Fibroblast of lung (primary cell): Measurements from ENCODE around the gene LMAN2.

Experiments used
- EZH2 ChIP-seq: IDR thresholded peaks from 2 replicates; pipeline ENCODE4 v1.5.1; 2012; ENCODE audit warnings: low read length, control low read depth, mild to moderate bottlenecking; ENCODE audit errors: missing control alignments
- TF ChIP-seq, protein P1 (sequence below), 2 donors: IDR thresholded peaks in 1 of 2; conservative IDR thresholded peaks in 1 of 2; 1 replicate in 1 of 2; 2 replicates in 1 of 2; pipeline ENCODE4 v1.5.1; 2011 to 2012; ENCODE audit warnings: low read length in 2 of 2, control low read depth in 1 of 2, inconsistent platforms in 1 of 2, low read depth in 1 of 2, mild to moderate bottlenecking in 1 of 2

DNA sequence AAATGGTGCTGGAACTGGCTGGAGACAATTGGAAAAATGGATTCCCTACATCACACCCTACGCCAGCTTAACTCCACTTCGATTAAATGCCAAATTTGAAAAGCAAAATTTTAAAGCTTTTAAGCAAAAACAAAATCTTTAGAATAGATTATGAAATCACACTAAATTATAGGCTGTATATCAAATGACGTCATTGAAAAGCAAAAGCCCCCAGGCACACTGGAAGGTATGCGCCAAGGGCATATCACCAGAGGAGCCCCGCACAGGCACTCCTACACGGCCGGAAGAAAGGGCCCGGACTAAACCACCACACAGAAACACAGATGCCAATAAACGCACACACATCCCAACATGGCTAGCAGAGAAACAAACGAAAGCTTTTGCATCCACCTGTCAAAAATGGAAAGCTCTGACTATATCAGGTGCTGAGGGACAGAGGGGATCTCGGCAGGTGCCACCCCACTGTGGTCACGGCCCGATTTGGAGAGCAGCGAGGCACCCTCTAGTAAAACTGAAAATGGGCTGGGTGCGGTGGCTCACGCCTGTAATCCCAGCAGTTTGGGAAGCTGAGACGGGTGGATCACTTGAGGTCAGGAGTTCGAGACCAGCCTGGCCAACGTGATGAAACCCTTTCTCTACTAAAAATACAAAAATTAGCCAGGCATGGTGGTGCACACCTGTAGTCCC, 22.8 kb downstream of the LMAN2 start:
- TF ChIP-seq, protein P1, sequence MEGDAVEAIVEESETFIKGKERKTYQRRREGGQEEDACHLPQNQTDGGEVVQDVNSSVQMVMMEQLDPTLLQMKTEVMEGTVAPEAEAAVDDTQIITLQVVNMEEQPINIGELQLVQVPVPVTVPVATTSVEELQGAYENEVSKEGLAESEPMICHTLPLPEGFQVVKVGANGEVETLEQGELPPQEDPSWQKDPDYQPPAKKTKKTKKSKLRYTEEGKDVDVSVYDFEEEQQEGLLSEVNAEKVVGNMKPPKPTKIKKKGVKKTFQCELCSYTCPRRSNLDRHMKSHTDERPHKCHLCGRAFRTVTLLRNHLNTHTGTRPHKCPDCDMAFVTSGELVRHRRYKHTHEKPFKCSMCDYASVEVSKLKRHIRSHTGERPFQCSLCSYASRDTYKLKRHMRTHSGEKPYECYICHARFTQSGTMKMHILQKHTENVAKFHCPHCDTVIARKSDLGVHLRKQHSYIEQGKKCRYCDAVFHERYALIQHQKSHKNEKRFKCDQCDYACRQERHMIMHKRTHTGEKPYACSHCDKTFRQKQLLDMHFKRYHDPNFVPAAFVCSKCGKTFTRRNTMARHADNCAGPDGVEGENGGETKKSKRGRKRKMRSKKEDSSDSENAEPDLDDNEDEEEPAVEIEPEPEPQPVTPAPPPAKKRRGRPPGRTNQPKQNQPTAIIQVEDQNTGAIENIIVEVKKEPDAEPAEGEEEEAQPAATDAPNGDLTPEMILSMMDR (conservative IDR thresholded peaks at IDR 0.05 in 1 of 2, IDR thresholded peaks at IDR 0.05 in 1 of 2; ENCODE audit: low read depth in 1 of 2, low read length in 2 of 2): no peak
- no peak for TF ChIP-seq EZH2
